Colon (tissue), 2 donors: Measurements from ENCODE around the gene PERCC1.
"Not testable (repeated sequence)": the region's sequence is repeated elsewhere in the genome, so short reads cannot be mapped to it uniquely, and the experiment has no call there.

Source experiments
- FAIRE-seq: peaks from 2 replicates; lab custom pipeline; 2012; peaks lifted over from hg19 to GRCh38; lab: Jason Lieb, UNC
- donor health status: control.
- donor health status: control.

PERCC1 gene

DNA sequence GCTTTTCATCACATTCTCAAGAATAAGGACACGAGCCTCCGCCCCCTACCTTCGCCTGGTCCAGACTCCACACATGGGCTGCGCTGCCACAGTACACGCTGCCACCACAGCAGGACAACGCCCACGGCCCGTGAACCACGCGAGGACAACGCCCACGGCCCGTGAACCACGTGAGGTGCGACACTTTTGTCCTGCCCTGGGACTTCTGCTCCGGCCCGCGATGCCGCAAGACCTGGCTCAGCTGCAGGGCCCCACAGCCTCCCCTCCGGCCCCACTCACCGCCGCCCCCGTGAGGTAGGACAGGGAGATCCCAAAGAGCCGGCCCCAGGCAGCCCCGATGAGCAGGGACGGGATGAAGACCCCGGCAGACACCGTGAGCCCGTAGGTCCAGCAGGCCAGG, 19.3 kb downstream of the PERCC1 start:
- no peak for FAIRE-seq

DNA sequence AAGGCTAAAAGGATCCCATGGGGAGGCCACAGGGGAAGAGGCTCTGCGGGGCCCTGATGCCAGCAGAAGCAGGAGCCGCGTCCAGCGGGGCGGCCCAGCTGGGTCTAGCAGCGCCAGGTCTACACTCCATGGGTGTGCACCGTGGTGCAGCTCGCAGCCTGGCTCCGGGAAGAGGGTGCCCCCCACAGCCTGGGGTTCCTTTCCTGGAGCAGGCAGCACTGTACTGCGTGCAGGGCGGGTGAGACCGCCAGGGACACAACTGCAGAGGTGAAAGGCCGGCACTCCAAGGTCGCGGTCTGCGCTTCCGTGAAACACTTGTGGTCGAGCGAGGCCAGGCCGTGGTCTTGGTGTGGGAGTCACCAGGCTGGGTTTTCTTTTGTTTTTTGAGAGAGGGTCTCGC, 20.0 kb downstream of the PERCC1 start:
- FAIRE-seq, result no peak

DNA sequence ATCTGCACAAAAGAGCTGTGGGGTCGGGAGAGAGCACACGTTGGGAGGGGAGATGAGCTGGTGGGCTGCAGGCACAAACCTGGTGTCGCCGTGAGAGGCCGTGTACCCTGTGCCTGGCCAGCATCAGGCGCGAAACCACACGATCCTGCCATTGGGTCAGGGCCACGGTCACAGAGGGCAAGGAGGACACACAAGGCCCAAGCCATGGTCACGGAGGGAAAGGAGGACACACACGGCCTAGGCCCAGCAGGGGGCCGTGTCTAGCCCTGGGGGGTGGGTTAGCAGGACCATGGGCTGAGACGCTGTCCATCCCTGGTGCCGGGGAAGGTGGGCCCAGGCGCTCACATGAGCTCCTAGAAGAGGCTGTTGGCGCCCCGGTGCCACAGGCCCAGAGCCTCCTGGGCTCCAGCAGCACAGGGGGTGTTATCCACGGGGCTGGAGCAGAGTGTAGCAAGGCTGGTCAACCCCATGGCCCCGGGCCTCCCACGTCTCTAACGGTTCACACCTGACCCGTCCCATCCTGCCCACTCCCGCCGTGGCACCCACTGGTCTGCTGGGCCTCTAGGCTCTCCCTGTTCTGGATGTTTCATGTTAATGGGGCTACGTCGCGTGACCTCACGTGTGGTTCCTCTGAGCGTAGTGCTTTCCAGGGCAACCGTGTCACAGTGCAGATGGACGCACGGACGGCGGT, 21.0 kb downstream of the PERCC1 start:
- FAIRE-seq, result no peak

DNA sequence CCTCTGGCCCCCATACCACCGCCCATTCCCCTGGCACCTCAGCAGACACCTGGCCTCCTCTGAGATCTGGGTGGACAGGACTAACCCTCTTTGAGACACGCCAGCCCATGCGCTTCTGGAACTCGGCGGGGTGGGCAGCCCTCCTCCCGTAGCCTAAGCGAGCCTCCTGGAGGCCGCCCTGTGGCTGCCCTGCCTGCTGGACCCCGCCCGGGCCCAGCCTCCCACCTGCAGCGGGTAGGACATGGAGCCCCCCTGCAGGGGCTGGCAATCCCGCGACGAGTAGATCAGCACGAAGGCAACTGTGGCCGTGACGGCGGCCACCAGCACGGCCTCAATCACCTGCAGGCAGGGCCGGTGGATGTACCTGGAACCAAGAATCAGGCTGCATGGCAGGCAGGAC, 21.7 kb downstream of the PERCC1 start:
- FAIRE-seq, result no peak

DNA sequence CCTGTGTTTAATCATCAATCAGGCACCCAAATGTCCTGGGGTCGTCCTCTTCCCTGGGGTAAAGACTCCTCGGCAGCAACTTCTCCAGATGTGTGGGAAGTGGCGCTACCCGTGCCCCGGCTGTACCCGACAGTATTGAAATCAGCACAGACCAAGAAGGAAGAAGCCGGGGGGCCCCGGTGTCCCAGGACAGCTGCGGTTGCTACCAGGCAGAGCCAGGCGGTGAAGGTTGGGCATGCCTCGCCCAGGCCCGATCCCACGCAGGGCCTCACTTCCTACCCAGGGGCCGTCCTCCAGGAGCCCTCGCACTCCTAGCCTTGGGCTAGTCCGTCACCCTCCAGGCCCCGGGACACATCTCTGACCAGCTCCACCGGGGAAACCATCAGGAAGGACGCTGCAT, 22.4 kb downstream of the PERCC1 start:
- no peak for FAIRE-seq

DNA sequence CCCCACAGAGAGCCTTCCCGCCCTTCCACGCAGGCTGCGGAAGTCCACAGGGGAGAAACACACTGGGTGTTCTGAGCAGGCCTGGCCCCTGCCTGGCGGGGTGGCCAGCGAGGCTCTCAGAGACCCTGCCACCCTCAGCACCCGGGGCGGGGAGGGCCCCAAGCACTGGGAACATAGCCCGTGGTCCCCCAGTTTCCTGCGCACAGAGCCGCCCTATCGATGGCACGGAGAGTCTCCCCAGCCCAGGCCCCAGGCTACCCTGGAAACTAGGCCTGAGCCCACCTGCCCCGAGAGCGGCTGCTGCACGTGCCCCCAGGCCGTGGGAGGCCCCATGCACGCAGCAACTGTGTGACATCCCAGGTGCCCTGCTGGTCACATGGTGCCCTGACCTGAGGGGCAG, 23.7 kb downstream of the PERCC1 start:
- no peak for FAIRE-seq

DNA sequence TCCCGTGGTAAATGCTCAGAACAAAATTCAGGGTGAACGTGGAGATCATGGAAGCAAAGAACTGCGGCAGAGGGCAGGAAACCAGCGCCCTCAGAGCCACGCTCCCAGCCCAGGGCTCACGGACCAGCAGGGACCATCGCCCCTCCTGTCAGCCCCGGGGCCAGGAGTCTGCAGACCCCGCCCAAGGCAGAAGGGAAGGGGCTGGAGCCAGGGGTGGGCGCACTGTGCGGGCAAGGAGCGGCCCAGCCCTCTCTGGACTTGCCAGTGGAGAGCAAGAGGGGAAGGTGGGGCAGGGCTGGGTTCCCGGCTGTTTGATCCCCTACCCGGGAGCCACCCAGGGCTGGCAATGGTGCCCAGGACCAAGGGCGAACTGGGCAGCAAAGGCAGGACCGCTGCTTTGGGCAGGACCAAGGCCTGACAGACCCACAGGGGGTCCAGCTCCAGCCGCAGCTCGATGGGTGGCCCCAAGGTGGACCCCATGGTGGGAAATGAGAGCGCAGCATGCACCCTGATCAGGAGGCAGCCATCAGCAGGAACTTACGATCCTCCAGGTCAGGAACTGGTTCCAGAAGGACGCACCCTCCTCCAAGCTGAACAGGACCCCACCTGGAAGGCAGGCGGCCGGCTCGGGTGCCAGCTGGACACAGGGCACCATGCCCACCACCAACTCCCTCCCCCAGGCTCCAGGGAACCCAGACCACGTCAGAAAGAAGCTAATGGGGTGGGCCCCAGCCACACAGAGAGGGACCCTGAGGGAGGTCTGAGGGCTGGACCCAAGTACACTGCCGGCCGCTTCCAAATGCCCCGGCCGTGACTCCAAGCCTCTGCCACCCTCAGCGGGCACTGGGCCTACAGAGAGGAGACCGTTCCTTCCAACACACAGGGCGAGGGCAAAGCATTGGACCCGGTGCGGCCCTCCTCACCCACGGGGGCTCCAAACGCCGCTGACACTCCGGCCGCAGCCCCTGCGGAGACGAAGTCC, 24.6 kb downstream of the PERCC1 start:
- FAIRE-seq, result no peak

DNA sequence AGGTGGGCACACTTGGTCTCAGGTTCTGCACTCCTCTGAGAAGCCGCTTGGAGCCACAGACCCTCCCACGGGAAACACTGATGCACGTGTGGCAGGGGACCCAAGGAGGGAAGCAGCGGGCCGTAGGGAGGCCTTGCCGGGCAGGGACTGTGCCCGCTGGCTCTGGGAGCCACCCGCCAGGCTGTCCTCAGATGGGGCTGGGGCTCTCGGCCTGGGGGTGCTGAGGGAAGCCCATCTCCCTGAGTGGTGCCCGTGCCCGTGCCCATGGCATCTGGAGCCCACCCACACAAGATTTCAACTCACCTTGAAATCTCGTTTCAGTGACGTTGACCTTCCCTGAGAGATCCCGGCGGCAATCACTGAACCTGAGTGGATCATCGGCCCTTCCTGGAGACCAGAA, 26.1 kb downstream of the PERCC1 start:
- FAIRE-seq, result no peak

DNA sequence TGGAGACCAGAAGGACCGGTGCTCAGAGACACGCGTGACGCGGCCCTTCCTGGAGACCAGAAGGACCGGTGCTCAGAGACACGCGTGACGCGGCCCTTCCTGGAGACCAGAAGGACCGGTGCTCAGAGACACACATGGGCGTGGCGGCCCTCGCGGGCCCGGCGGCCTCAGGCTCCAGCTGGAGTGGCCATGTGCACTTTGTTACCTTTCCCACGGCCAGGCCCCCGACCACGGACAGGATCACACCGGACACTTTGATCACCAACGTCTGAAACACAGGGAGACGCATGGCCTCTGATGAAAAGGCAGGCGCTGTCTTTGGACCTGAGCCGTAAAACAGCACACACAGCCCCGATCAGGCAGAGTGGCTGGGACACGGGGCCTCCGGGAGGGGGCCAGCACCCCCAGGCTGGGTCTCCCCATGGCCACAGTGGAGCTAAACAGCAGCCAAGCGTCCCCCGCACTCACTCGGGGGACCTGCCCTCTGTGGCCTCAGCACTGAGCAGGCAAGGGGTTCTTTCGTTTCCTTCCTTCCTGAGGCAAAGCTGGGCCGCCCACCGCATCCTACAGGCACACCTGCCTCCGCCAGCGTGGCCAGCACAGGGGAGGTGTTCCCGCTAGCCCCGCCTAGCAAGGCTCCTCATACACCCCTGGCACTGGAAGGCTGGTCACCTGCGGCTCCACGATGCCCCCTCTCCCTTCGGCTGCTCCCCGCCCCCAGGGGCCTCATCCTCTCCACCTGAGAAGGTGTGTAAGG, 26.8 kb downstream of the PERCC1 start:
- no peak for FAIRE-seq

DNA sequence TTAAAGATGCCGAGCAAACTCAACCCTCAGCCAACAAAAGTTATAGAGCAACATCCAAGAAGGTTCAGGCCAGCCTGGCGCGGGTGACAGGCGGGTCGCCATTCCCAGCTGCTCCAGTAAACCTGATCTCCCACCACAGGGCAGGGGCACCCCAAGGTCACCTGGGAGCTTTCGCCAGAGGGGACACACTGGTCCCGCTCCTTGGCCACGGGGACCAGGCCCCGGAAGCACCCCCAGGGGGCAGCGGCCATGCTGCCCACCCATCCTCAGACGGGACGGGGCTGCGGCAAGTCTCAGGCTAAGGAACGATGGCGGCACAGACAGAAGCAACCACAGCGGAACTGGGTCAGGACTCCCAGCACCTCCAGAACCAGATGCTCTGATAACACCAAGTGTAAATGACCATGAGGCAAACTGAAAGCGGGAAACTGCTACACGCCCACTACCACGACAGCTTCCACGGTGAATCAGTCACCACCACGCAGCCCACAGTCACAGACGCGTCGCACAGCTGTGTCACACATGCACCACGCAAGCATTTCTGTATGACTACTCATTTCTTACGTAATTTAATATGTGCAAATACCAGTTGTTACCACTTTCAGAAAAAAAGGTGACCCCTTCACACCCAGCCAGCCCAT, 27.6 kb downstream of the PERCC1 start:
- FAIRE-seq, result no peak

DNA sequence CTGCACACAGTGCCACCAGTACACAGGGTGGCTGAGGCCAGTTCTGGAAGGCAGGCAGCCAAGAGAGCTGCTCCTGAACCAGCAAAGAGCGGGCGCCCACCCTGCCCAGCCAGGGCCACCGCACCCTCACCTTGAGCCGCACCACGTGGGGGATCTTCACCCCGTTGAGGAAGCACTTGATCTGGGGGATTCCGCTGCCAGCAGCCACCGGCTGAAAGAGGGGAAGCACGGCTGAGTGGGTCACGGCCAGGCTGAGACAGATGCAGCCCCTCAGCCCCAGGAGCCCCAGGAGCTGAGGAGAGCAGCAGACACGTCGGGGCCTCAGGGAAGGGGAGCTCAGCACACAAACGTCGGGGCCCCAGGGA, 28.1 kb downstream of the PERCC1 start:
- FAIRE-seq, result no peak

DNA sequence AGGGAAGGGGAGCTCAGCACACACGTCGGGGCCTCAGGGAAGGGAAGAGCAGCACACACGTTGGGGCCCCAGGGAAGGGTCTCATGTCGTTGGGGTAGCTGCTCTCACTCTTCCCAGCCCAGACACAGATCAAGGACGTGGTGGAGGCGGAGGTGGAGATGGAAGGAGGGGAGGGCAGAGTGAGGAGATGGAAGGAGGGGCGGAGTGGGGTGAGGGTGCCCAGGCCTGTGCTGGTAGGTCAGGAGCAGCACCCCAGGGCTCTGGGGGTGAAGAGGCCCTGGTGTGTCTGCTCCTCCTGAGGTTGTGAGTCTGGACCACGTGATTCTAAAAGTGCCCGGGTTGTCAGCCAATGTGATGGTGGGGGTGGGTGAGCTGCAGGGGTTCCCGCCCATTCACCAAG, 29.1 kb downstream of the PERCC1 start:
- FAIRE-seq, result no peak

DNA sequence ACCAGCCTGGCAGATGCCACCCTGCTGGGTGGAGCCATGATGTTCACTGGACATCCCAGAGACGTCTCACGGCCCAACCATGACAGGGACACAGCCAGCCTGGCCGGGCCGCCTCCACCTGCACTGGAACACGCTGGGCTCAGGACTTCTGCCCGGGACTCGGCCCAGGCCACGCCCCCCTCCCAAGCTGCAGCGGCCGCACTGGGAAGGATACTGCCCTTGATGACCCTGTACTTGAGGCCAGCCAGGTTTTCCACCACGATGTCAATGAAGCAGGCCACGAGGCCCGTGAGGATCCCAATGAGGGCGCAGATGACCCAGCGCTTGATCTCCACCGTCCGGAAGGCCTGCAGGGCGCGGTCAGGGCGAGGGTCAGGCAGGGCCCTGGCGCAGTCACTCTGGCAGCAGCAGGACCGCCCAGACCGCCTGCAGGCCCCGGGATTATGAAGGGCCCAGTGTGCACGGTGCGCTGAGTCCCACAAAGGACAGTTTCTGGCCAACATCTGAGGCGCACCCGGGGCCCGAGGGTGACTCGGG, 29.8 kb downstream of the PERCC1 start:
- FAIRE-seq, result no peak

DNA sequence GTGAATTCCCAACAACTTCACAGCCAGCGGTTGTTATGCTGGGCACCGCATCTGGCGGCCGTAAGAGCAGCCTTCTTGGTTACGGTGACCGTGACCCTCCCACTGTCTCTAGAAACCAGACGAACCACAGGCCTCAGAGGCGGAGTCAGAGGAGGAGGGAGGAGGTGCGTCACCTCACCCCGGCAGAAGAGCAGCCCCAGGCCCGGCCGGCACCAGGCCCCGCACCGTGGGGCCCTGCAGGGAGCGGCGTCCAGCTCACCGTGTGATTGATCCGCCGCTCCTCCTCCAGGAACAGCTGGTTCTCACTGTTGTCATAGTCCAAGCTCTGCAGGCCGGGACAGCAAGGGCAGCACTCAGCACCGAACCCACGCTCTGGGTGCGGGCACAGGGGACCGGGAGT, 30.3 kb downstream of the PERCC1 start:
- no peak for FAIRE-seq

DNA sequence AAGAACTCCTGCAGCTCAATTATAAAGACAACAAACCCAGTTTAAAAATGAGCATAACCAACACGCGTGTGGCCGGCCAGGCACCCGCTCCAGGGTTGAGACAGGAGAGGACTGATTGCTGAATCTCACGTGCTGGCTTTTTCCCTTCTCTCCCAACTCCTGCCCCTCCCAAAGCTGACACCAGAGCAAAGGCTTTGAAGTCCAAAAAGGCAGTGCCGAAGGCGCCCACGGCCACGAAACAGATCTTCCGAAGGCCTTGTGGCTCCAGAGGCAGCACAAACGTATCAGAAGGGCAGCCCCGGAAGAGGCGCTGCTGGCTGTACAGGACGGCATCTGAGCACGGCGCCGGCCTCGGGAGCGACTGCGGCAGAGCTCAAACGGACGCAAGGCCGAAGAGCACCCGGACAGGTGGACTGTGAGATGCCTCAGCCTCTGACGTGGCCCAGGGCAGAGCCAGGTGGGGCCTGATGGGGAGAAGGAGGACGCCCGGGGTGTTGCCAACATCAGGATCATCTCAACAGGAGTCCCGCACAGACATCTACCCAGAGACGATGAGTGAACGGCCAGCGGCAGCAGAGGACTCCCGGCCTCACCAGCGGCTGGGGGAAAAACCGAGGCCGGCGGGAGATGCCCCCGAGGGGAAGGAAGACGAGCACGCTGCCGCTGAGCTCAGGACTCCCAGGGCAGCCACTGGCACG, 33.5 kb downstream of the PERCC1 start:
- FAIRE-seq, result no peak

DNA sequence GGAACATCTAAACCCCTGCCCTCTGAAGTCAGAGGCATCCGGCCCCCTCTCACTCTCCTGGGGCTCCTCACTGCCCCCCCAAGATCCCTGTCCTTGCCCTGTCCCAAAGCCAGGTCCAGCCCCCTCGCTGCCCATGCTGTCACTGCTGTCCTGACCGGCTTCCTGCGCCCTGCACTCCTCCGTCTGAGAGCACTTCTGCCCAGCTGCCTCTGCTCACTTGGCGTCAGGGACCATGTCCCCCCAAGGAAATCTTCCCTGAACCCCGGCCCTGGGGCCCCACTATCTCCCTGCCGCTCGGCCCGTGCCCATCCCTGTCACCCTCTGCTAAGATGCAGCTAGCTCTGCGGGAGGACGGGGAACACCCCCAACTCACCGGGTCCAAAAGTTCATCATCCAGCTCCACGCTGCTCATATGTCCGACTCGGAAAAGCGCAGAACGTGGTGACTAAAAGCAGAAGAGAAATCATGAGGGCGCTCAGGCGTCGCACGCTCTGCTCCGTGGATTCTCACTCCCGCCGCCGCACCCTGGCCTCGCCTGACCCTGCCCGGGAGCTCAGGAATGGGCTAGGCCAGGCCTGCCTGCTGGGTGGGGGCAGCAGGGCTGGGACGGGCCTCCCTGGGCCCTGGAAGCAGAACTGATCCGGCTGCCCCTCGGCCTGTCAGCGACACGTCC, 34.2 kb downstream of the PERCC1 start:
- no peak for FAIRE-seq

DNA sequence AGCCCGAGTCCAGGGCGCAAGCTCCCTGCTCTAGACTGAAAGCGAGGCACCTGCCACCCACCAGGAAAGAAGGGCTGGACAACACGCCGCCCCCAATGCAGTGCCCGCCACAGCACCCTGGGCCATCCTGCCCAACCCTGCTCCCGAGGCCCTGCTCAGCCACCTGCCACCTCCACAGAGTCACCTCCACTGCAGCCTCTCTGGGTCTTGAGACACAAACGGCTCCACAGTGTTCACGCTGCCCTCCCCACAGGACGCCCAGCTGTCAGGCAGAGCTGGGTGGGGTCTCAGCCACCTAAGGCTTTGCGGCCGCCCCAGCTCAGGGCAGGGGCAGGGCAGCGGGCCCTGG, 34.7 kb downstream of the PERCC1 start:
- no peak for FAIRE-seq

DNA sequence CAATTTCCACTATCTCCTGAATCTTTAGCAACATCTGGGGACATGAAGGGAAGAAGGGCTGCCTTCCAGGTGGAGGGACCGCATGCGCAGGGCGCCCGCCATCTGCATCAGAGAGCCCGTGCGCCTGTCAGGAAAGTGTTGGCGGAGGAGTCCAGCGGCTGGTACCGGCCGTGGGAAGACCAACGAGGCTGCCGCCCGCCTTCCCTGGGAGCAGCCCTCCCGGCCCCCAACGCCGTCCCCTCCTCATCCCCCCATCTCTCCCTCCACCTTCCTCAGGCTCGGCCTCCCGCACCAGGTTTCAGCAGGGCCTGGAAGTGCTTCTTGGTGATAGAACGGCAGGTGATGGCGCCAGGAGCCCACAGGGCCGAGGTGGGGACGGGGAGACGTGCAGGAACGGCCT, 35.2 kb downstream of the PERCC1 start:
- FAIRE-seq, result no peak

DNA sequence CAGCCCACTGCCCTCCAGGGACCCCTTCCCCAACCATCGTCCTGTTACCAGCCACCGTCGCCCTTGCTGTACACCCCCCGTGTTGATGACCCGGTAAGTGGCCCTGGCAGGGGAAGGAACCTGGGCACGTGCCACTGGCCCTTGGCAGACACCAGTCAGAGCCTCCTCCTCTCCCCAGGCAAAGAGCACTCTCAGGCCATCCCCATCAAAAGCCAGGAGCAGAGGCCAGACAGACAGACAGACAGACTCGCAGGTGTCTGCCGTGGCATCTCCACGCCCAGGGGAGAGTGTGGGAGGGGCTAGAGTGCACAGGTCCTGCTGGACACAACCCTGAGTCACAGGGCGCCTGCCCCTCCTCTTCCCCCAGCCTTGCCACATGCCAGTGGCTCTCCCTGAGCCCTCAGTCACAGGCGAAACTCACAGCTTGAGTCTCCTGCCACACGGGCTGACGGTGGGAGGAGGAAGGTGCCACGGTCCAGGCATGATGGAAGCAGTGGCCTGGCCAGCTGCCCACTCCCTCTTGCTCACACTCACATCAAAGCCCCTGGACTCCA, 36.2 kb downstream of the PERCC1 start:
- no peak for FAIRE-seq

DNA sequence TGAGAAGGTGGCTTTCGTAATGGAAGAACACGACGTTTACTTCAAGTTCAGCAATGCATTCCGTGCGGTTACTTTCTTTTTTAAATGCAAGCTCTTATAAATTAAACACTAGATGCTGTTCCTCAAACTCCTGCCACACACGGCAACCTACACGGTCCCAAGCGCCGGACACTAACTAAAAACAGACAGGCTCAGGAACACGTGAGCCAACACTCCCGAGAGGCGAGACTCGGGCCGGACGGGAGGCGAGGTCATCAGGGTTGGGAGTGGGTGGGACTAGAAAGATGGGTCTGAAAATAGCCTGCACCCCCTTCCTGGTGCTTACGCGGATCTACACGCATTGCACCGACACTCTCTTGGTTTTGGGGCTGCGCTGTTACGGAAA, 37.5 kb downstream of the PERCC1 start:
- no peak for FAIRE-seq

DNA sequence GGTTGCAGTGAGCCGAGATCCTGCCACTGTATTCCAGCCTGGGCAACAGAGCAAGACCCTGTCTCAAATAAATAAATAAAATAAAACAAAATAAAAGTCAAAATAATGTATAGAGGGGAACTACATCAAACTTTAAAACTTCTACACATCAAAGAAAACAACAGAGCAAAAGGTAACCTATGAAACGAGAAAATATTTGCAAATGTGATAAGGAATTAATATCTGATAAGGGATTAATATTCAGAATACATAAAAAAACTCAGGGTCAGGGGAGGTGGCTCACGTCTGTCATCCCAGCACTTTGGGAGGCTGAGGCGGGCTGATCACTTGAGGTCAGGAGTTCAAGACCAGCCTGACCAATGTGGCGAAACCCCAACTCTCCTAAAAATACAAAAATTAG, 38.3 kb downstream of the PERCC1 start:
- FAIRE-seq, result not testable (repeated sequence)
